ENCODE measurements around the gene TRPM2. TPM values are rescaled to one million over a fixed set of nuclear protein-coding genes. Genes with fewer than 3 reads are reported as not detected.

The TRPM2 gene
- total and polyA plus RNA-seq, 2 of the 13 experiments (the other 11 are each of a cell fraction or from before 2014, with no cell fraction given): 0.07 to 0.20 TPM

DNA sequence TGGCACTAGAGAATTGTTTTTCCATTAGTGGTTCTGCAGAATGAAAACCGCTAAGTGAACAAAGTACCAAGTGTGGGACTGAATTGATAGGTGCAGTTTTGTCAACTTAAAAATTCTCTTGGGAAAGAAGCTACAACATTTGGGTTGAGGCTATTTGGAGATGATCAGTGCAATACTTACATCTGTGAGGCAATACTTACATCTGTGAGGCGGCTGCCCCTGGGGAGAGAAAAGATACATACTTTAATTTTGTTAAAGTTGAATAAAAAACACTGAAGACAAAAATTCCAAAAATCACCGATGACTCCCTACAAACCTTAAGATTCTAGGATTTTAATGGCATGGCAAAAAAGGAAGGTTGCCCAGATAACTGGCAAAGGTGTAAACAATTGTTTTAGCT lies 16.0 kb upstream of the TRPM2 start:
- CTCF ChIA-PET (ENCODE audit: low intra/inter-chr PET ratio, low total read pairs): no interaction called here
- in situ Hi-C loops (cut with HindIII; ENCODE audit: extremely low pct_ligation_motif_present, low pct_unique_long_range_greater_than_20kb): loop anchor here (5.0 kb wide), 1 partner anchor 35 kb away; the partner anchor contains the start of gene PFKL
- peaks cover 2% of the 10 kb centered on the region for H3K79me2 ChIP-seq (ENCODE audit: insufficient read depth, low read length)
- TF ChIP-seq, protein P1, sequence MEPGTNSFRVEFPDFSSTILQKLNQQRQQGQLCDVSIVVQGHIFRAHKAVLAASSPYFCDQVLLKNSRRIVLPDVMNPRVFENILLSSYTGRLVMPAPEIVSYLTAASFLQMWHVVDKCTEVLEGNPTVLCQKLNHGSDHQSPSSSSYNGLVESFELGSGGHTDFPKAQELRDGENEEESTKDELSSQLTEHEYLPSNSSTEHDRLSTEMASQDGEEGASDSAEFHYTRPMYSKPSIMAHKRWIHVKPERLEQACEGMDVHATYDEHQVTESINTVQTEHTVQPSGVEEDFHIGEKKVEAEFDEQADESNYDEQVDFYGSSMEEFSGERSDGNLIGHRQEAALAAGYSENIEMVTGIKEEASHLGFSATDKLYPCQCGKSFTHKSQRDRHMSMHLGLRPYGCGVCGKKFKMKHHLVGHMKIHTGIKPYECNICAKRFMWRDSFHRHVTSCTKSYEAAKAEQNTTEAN (CRISPR knock-in tag; conservative IDR thresholded peaks at IDR 0.05): no peak
- TF ChIP-seq AHR (CRISPR knock-in tag; IDR thresholded peaks at IDR 0.05) (no peak), THAP8 (CRISPR knock-in tag; IDR thresholded peaks at IDR 0.05; ENCODE audit: borderline replicate concordance) (no peak), RFX1 (IDR thresholded peaks at IDR 0.05) (no peak), ZMAT5 (CRISPR knock-in tag; IDR thresholded peaks at IDR 0.05; ENCODE audit: borderline replicate concordance, low read depth) (no peak), HDAC6 (IDR thresholded peaks at IDR 0.05; ENCODE audit: low read depth, low read length) (no peak), ZNF850 (CRISPR knock-in tag; conservative IDR thresholded peaks at IDR 0.05) (no peak), MAFG (CRISPR knock-in tag; IDR thresholded peaks at IDR 0.05) (no peak), ELF1 (CRISPR knock-in tag; IDR thresholded peaks at IDR 0.05) (no peak), ZNF83 (CRISPR knock-in tag; IDR thresholded peaks at IDR 0.05; ENCODE audit: borderline replicate concordance) (no peak), NBN (conservative IDR thresholded peaks at IDR 0.05) (no peak)
- TF ChIP-seq, protein P2, sequence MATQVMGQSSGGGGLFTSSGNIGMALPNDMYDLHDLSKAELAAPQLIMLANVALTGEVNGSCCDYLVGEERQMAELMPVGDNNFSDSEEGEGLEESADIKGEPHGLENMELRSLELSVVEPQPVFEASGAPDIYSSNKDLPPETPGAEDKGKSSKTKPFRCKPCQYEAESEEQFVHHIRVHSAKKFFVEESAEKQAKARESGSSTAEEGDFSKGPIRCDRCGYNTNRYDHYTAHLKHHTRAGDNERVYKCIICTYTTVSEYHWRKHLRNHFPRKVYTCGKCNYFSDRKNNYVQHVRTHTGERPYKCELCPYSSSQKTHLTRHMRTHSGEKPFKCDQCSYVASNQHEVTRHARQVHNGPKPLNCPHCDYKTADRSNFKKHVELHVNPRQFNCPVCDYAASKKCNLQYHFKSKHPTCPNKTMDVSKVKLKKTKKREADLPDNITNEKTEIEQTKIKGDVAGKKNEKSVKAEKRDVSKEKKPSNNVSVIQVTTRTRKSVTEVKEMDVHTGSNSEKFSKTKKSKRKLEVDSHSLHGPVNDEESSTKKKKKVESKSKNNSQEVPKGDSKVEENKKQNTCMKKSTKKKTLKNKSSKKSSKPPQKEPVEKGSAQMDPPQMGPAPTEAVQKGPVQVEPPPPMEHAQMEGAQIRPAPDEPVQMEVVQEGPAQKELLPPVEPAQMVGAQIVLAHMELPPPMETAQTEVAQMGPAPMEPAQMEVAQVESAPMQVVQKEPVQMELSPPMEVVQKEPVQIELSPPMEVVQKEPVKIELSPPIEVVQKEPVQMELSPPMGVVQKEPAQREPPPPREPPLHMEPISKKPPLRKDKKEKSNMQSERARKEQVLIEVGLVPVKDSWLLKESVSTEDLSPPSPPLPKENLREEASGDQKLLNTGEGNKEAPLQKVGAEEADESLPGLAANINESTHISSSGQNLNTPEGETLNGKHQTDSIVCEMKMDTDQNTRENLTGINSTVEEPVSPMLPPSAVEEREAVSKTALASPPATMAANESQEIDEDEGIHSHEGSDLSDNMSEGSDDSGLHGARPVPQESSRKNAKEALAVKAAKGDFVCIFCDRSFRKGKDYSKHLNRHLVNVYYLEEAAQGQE (IDR thresholded peaks at IDR 0.05; ENCODE audit: borderline replicate concordance in 1 of 2, low read depth in 1 of 2, low read length in 2 of 2): no peak
- H3K4me2 ChIP-seq (ENCODE audit: low read depth, low read length): peak overlapping the region; percentile 96
- DNase-seq (ENCODE audit: low spot score) (no peak), FAIRE-seq (no peak), ATAC-seq (no peak)
- no peak overlapping the region for H3K27ac ChIP-seq (ENCODE audit: extremely low read length, insufficient read depth, low read length)
- no peak overlapping the region for H3K9ac ChIP-seq (ENCODE audit: insufficient read depth, low read depth, low read length)
- no peak overlapping the region for H3K4me3 ChIP-seq (replicated peaks in 1 of 3; ENCODE audit: insufficient read depth in 1 of 3, low read depth in 2 of 3, low read length in 3 of 3)
- H3K36me3 ChIP-seq (replicated peaks in 1 of 2; ENCODE audit: control insufficient read depth in 1 of 2, insufficient read depth in 2 of 2, low read length in 2 of 2): peaks cover 5 to 15% of the 10 kb centered on the region in 2 experiments; a peak in 4 of 5 replicates
- BruUV-seq (replicated peaks): no TSS peak
- H3K4me1 ChIP-seq (ENCODE audit: insufficient read depth, low read length): peaks cover 34% of the 10 kb centered on the region
- peaks cover 3% of the 10 kb centered on the region for H4K20me1 ChIP-seq (ENCODE audit: insufficient read depth, low read length)
- H2AFZ ChIP-seq (ENCODE audit: low read length): no peak overlapping the region
- intact Hi-C loops (cut with micrococcal nuclease; ENCODE audit: unreplicated experiment): loop anchor here (5.0 kb wide), 1 partner anchor 120 kb away; the partner anchor contains the start of gene LRRC3
- POLR2A ChIA-PET: interaction anchor here (1.3 to 3.7 kb wide), 5 partner anchors 11 to 146 kb away, joined by 3 to 33 read pairs (median 27); partner anchors contain the start of gene LRRC3
- H3K27me3 ChIP-seq (ENCODE audit: control insufficient read depth in 1 of 2, insufficient read depth in 2 of 2, low read length in 2 of 2): no peaks in the 10 kb centered on the region; a peak in 1 of 5 replicates
- WGBS (ENCODE audit: low lambda C conversion rate): 85% methylated on average over 3 of the region's 3 CpGs
- no peaks in the 10 kb centered on the region for H3K9me3 ChIP-seq (ENCODE audit: low read length)

Data from HepG2 (cell line).